HG02588 (cell line): ENCODE measurements around the gene C1orf21.

Source experiments
- ATAC-seq: cut with Tn5 transposase; IDR thresholded peaks from one replicate; pipeline ENCODE4 v1.9.1; 2021; ENCODE audit warnings: mild to moderate bottlenecking, moderate library complexity; ENCODE audit not compliant: unreplicated experiment

The C1orf21 gene

DNA sequence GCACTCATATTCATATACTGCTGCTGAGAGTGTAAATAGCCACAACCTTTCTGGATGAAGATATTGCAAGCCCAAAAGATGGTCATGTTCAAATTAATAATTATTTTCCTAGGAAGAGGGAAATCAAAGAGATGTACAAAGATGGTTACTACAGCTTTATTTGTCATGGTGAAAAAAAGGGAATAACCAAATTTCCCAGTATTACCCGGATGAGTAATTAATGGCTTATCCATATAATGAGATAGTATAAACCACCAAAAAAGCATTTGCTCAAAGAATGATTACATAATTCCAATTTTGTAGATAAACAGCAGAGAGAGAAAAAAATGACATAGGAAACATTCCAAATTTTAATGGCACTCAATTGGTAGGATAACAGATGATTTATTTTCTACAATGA lies 165.6 kb downstream of the C1orf21 start:
- ATAC-seq = no peak

DNA sequence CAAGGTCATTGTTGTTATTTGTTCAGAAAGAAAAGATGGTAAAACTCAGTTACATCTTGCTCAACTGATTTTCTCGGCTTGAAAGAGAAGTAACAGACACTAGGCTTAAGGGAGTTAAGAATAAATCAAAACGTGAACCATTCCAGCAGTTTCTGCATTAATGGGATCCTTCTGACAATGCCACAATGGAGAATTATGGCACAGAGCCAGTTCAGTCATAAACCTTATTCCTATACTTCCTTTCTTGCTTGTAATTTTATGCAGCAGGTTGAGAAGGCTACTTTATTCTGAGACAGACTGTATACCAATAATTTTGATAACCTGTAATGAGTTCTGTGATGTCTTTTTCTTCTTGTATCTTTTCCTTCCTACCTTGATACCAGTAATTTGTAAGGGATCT lies 167.0 kb downstream of the C1orf21 start:
- ATAC-seq = no peak

DNA sequence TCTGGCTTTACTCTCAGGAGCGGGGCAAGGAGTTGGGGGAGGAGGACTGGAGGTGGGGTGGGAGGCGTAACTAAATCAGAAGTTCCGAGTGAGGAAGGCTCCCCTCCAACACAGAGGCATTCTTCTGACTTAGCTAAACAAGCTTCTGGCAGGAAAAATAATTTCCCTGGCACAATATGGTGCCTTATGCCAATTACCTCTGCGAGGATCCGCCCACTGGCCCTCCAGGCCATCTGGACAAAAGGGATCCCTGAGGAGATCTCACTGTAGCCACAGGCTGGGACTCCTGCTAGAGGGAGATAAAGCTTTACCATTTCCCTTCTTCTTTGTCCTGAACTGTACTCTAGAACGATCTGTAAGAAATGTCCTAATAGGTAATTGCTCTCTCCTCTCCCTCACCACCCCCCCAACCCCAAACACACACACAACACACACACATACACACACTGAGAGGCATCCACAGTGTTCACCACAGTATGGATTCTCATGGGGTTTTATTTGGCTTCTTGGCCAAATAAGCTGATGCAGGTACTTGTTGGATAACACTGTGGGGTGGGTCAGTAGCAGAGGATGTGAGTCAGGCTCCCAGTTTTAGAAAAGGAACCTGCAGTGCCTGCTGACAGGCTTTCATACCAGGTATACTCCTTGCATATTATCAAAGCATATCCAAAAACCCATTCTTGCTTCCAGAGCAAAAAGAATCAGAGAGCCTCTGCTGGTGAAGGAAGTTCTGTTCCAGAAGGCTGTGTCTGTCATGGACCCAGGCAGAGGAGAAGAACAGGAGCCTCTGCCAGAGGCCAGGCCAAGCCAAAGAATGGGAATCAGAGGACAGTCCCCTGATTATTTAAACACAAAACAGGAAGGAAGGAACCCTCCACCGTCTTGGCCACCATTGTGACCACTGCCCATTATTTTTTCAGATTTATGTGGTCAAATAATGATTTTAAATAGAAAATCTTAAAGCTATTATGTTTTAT lies 169.1 kb downstream of the C1orf21 start:
- no peak for ATAC-seq

DNA sequence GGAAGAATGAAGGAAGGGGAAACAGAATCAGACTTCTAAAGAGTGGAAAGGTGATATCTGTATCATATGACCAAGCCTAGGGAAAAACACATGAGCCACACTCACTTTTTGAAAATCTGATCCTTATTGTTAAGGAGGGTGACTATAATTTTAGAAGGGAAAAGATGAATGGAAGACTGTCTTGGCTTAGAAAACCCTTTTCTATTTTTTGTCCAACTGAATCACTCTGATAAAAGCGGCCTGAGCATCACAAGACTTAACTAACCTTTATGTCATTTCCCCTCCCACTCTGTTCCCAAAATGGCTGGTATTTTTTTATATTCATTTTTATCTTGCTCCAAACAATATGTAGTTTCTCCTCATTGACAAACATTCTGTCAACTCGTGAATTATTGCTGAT lies 169.8 kb downstream of the C1orf21 start:
- ATAC-seq = no peak

DNA sequence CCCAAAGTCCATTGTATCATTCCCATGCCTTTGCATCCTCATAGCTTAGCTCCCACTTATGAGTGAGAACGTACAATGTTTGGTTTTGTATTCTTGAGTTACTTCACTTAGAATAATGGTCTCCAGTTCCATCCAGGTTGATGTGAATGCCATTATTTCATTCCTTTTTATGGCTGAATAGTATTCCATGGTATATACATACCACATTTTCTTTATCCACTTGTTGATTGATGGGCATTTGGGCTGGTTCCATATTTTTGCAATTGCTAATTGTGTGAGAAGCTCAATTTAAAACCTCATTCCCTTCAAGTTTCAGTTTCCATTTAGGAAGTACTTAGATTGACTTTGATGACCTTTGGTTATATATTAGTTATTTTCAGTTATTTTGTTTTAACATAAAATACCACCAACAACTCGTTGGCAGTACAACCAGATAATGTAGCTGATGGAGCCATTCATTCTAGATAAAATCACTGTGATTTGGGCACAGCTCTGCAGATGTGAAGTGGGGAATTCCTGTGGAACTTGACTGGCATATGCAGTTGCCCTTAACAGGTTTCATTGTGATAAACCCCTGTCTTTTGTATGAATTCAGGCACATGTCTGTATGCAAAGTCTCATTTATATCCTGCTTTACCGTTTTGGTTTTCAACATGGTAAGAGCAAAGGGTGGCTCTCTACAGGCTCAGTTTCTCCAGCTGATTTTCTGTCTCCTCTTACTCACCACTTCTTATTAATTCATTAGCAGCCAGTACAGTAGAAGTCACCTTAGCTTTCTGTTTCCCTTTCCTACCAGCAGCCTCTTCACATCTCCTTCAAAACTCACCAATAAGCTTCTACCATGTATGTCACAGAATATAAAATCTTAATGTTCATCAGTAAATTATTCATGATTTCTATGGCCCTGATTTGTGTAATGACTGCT lies 170.9 kb downstream of the C1orf21 start:
- ATAC-seq = no peak

DNA sequence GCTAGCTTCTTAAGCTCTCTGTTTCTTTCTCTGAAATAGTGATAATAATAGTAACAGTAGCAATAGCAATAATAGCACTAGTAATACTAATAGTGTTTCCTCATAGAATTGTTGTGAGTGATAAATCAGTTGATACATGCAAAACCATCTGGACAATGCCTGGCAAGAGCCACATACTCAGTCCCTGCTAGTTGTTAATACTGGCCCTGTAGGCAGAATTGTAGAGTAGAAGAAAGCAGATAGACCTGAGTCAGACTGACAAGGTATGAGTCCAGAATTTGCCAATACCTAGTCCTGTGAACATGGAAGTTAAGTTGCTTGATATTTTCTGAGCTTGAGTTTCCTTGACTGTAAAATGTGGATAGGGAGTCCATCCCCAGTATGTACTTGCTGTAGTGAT lies 171.9 kb downstream of the C1orf21 start:
- ATAC-seq = no peak

DNA sequence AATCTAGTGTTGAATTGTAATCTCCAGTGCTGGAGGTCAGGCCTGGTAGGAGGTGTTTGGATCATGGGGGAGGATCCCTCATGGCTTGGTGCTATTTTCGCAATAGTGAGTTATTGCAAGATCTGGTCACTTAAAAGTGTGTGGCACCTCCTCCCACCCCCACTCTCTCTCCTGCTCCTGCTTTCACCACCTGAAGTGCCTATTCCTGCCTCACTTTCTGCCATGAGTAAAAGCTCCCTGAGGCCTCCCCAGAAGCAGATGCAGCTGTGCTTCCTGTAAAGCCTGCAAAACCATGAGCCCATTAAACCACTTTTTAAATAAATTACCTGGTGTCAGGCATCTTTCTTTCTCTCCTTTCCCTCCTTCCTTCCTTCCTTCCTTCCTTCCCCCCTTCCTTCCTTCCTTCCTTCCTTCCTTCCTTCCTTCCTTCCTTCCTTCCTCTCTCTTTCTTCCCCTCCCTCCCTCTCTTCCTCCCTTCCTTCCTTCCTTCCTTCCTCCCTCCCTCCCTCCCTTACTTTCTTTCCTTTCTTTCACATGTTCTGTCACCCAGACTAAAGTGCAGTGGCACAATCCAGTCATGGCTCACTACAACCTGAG lies 172.4 kb downstream of the C1orf21 start:
- no peak for ATAC-seq

DNA sequence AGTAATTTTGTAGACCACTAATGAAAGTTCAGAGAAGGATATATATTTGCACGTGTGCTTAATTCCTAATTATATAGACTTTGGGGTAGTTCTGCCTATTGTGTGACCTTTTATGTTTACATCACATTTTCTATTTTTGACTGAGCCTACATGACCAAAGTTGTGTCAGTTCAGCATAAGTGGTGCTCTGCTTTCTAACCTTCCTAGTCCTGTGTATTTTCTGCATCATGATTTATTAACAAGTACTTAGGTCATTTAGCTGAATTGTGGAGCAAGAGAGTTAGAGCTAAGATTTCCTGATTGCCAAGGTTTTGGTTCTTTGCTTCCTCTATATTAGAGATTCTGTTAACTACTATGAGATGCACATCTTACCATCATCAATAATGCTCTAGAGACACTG lies 176.0 kb downstream of the C1orf21 start:
- ATAC-seq = no peak

DNA sequence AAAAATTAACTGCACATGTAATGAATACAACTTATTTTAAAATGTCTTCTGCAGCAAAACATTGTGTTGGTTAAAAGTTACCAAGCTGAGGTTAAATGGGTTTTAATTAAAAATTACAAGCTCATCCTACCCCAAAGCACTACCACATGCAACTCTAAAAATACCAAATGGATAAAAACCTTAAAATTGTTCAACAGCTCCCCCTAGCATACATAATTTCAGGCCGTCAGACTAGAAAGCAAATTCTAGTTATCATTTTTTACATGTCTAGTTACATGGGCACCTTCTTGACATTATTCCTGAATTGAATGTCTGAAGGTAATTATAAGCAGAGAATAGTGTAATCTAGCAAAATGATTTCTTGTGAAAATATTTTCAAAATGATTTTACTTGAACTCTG lies 176.5 kb downstream of the C1orf21 start:
- ATAC-seq = no peak

DNA sequence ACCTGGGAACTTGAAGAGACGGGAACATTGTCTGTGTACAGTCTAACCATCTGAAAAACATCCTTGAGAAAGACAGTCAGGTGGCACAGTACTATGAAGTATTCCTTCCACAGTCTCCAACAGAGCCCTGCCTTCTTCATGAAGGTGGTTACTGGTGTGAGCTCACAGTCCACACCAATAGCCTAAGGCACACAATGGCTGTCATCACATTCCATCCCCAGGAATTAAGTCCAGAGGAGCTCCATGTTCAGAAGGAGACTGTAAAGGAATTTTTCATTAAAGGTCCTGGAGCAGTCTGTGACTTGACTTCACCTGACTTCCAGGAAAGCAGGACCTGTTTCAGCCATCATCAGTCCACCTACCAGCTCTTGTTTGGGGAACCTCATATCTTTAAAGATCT lies 180.2 kb downstream of the C1orf21 start:
- no peak for ATAC-seq

DNA sequence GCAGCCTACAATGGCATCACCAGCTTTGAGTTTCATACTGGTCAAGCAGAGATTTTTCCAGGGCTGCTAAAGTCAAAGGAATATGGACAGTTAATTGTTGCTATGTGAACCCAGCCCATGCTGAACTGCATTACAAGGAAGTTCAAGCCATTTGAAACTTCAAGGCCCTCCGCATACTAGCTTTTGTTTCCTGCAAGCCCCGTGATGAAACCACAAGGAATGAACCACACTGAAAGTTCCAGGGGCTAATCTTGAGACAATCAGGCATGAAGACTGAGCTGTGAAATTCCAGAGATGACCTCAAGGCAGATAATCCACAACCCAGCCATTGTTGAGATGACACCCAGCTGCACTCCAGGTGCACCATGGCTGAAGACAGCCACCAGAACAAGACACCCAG lies 180.8 kb downstream of the C1orf21 start:
- no peak for ATAC-seq

DNA sequence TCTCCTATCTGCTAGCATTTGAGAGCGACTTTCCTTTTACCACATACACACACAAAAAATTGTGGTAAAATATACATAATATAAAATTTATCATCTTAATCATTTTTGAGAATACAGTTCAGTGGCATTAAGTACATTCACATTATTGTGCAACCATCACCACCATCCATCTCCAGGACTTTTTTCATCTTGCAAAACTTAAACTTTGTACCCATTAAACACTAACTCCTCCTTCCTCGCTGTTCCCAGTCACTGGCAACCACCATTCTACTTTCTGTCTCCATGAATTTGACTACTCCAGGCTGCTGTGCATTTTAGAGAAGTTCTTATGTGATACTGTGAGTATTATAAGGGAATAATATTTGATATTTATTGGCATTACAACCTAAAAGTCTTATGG lies 181.3 kb downstream of the C1orf21 start:
- ATAC-seq = no peak

DNA sequence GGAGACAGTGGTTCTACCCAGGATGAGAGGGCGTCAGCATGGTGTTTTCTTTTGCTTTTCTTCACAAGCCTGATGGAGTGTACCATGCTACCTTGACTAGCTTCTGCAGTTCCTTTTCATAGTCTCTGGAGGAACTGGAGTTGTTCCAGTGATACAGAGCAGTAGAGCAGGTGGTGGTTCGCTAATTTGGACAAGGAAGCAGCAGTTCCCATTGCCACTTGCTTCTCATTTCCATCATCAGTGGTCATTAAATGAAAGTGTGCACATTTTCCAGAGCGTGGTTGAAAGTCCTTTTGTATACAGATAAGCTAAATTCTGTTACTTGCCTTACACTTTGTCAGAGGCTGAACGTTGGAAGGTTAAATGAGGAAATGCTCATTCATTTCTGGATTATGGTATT lies 182.3 kb downstream of the C1orf21 start:
- ATAC-seq = no peak

DNA sequence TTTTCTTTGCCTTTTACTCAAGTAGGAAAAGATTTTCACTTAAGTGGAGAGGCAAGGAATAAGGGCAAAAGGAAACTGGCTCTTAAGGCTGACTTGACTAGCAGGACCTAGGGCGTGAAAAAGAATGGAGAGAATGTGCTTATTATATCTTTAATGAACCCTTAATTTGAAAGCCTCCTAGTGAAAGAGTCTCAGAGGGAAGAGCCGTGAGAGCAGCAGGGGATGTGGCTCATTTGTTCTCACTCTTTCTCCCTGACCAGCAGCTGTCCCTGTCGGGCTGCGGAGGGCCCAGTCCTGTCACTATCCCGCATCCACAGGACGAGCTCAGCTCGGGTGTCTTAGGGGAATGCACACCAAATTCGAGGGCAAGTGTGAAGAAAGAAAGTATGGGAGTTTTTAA lies 187.8 kb downstream of the C1orf21 start:
- ATAC-seq = no peak

DNA sequence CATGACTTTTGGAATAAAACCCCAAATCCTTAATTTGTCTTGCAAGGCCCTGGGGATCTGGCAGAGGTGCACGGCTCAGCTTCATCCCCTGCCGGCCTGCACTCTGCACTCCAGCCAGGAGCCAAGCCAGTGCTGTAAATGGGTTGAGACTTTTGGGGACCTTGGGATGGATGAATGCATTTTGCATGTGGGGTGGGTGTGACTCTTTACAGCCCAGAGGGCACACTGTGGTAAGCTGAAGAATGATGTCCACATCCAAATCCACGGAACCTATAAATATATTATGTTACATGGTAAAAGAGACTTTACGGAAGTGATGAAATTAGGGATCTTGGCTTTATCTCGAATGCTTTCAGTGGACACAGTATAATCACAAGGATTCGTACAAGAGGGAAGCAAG lies 190.0 kb downstream of the C1orf21 start:
- ATAC-seq = no peak

DNA sequence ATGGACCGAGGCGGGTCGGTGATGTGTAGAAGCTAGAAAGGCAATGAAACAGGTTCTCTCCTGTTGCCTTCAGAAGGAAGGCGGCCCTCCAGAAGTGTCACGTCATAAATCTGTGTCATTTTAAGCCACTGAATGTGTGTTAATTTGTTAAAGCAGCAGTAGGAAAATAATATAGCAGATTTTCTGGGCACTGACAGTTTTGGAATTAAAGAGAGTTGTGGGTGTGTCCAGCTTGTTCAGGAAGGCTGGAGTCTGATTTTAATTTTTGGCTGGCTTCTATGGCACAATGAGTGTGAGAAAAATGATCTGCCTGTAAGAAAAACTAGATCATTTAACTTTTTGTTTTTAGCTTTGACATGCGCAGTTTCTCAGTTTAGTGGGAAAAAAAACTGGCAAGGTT lies 190.5 kb downstream of the C1orf21 start:
- ATAC-seq = no peak

DNA sequence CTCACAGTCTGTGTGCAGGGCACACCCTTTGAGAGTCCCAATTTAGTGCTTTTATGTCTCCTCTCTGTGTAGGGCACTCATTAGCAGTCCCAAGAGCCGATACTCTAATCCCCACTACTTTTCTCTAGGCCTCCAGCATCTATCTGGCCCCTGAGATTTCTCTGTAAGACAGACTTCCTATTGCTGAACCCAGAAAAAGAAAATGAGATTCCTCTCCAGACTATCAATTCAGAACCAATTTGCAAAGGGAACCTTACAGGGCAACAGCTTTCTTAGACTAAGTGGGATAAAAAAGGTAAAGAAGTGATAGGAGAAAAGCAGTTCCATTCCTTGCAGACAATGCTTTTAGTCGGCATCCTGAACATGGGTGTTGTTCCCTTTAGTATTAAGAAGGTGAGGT lies 195.6 kb downstream of the C1orf21 start:
- no peak for ATAC-seq

DNA sequence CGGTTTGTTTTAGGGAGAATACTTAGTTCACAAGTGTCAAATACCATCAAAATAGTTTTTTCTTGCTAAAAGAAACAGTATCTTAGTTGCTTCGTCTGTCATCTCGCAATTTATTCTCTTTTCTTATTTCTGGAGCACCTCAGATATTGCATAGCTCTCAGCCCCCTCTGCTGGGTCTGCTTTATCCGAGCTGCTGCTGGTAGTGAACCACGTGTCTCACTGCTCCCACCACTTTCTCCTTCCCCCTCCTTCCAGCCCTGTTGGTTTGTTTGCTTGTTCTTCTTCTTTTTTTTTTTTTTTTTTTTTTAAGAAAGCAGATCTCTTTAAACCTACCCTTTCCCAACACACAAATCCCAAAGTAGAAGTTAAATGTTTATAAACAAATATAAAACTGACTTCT lies 197.0 kb downstream of the C1orf21 start:
- ATAC-seq = no peak

DNA sequence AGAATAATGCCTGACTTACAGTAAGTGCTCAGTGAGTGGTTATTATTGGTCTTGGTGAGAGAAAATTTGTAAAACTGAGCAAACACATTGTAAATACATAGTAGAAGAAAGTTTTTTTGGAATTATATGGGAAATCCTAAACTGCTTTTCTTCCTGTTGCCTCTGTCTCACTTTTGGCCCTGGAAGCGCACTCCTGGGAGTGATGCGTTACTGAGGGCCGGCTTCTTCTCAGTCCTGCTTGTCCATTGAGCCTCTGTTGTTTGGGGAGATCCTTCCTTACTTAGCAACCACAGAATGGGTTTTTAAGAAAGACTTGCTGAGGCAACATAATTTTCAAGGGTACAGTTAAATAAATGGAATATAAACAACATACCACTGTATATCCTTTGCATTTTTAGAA lies 201.9 kb downstream of the C1orf21 start:
- ATAC-seq = no peak

DNA sequence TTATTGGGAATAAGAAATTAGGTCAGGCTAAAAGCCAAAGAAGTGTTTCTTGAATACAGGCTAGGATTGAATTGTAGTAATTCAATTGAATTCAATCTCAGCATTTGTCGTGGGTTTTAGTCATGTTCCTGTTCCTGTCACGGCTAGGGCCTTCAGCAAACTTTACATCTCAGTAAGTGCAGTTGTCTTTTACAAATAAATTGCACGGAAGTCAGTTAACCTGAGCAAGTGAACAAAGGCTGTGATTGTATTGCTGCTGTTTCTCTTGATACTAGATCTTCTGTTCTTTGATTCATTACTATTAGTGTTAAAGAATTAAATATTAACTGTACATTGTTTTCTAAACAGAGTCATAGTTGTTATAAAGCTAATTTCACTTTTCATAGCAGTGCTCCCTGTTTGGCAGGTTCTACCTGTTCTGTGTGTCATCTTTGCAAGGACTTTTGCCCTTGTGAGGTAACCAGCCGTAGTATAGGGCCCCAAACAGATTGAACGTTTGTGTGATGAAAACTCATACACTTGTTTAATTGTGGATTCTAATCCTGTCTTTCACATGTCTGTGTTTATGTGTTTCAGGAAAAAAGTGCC lies 203.4 kb downstream of the C1orf21 start:
- ATAC-seq = no peak

DNA sequence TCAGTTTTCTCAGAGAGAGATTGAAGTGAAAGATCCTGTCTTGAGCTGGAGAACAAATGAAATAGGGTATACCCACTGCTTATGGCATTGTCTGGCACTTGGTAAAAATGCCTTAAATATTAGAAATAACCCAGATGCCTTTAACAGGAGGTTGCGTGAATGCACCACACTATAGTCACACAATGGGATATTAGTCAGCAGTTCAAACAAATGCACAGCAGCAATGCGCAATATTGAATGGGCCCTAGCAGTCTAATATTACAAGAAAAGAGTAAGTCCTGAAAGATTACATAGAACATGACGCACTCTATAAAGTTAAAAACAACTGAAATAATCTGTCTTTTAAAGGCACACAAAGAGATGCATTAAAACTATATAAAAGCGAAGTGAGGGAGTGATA lies 206.8 kb downstream of the C1orf21 start:
- no peak for ATAC-seq
